LHCN-M2 (cell line): ENCODE data around the gene GTF2I. TPM values are rescaled to one million over a fixed set of nuclear protein-coding genes. Genes with fewer than 3 reads are reported as not detected.
A peak's percentile ranks its signal among the peaks of the same experiment; 100 is the strongest.
"Not testable (repeated sequence)": the region's sequence is repeated elsewhere in the genome, so short reads cannot be mapped to it uniquely, and the experiment has no call there.

Source experiments
- DNase-seq: peaks from one replicate; pipeline ENCODE4 v3.0.0-alpha.2; 2012; ENCODE audit warnings: low read depth
- polyA plus RNA-seq: library from polyadenylated mRNA; unstranded; fragments of >200 nt; gene quantifications from one replicate; pipeline ENCODE4 v1.2.1, GENCODE V29; 2012; ENCODE audit warnings: missing spikeins
- total RNA-seq: library from RNA; depleted of rRNA; stranded (reverse); fragments of >200 nt; gene quantifications from 2 replicates; pipeline ENCODE4 v1.2.3, GENCODE V29; 2014; rRNA removed

GTF2I gene
- 144 and 180 TPM in 2 replicates for total RNA-seq
- 76.2 TPM for polyA plus RNA-seq

DNA sequence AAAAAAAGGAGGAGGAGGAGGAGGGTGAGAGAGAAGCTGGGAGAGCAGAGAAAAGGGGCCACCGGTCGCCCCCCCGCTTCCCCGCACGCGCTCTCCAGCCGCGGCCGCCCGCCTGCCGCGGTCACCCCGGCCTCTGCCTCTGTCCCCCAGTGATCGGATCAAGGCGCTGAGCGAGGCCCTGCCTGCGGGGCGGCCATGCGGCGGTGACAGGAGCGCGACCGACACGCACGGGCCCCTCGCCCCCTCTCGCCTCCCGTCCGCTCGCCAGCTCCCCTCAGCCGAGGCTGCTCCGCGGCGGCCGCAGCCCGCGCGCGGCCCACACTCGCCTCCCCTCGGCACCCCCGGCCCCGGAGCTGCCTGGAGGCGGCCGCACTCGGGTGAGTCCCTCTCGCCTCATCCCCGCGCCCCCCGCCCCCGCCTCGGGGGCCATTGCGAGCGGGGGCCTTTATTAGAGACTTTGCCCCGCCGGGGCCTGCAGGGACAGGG is at the start of gene GTF2I:
Gene GTF2I (plus strand): TSS at position 27 of the 486 bp plus-strand sequence. CDS start 31,411 bp downstream, outside the sequence.
- DNase-seq, result no peak

DNA sequence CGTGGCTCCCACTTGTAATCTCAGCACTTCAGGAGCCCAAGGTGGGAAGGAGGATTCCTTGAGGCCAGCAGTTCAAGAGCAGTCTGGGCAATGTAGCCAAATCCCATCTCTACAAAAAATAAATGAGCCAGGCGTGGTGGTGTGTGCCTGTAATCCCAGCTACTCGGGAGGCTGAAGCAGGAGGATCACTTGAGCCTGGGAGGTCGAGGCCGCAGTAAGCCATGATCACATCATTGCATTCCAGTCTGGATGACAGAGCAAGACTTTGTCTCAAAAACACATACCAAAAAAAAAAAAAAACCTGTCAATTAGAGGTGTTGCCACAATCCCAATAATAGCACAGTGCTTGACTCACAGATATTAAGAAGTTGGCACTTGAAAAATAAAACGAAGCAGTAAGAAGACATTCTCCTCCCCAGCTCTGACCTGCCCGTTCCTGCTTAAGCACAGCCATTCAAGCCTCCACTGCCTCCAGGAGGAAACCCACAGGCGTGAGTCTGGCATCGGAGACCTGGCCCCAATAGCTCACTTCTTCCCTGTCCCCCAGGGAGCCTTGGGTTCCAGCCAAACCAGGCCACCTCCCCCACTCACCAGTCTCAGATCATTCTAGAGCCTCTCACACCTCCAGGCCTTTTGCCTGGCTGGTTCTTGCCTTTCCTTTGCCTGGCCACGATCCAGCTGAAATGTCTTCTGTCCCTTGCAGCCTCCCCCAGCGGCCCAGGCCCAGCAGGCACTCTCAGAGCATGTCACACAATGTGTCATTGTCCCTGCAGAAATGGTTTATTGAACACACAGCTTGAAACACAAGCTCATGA is 45.3 kb upstream of the GTF2I start:
- DNase-seq, result no peak

DNA sequence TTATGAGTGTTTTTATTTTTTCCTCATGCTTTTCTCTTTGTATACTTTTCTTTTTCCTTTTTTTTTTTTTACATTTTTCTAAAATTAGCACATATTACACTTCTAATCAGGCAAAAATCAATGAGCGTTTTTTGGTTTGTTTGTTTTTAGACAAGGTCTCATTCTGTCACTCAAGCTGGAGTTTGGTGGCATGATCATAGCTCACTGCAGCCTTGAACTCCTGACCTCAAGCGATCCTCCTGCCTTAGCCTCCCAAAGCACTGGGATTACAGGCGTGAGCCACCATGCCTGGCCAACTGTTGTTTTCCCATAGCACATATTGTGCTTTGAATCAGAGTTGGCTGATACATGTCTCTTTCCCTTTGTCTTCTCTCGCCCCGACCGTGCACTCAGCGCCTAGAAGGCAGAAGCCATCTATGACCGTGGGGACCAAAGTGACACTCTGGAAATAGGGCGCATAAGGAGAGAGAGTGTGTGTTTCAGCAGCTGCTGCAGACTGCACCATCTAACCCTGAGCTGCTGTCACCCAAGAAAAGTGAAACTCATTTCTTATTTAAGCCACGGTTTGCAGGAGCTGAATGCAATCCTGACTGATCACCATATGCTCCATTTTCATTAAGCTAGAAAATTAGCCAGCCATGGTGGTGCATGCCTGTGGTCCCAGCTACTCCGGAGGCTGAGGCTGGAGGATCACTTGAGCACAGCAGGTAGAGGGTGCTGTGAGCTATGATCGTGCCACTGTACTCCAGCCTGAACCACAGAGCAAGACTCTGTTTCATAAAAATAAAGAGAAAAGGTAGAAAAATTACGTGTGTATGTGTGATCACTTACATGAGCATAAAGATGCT is 41.4 kb upstream of the GTF2I start:
- no peak for DNase-seq

DNA sequence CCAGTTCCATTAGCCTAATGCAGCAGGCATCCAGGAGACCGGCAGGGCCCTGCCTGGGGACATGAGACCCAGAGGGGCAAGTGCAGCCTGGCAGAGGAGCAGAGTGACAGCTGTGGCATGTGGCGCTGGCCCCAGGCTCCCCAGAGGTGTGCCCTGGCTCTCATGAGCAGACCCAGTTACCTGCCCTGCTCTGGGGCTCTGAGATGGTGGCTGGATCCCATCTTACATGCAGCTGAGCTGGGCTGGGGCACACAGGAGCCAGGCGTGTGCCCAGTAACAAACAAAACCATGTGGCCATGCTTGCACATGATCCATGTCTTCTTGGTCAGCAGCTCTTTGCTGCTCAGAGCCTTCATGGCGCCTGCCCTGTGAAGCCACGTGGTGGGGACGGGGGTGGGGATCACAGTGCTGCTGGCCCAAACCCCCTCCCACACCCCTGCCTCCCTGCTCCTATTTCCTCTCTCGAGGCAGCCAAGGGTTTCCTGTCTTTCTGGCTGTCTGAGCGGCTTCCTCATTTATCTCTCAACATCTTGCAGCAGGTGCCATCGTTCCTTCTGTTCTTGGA is 40.3 kb upstream of the GTF2I start:
- no peak for DNase-seq

DNA sequence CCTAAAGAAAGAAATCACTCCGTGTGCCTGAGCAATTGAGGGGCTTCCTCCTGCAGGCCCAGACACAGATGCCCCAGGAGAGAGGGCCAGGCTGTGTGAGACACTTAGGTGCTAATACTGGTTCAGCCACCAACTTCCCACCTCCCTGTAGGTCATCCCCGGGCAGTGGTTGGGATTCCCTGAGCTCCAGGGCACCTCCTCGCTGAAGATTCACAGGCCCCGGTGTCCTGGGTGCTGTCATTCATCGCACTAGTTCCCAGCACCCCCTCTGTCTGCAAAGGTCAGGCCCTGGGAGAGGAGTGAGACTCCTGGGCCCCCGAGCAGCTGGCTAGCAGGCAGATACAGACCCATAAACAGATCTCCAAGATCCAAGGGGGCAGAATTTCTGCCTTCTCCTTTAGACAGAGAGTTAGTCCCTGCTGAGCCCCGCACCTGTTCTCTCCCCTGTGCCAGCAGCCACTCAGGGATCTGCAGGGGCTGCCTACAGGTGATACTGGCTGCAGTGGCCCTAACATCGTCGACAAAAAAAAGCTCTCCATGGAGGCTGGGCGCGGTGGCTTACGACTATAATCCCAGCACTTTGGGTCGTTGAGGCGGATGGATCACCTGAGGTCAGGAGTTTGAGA is 38.2 kb upstream of the GTF2I start:
- no peak for DNase-seq

- no peak for DNase-seq
Observed at GRCh38 chr7:74622228-74622749, 35.2 kb upstream of the GTF2I start.

- no peak for DNase-seq
Observed at GRCh38 chr7:74623135-74623534, 34.4 kb upstream of the GTF2I start.

DNA sequence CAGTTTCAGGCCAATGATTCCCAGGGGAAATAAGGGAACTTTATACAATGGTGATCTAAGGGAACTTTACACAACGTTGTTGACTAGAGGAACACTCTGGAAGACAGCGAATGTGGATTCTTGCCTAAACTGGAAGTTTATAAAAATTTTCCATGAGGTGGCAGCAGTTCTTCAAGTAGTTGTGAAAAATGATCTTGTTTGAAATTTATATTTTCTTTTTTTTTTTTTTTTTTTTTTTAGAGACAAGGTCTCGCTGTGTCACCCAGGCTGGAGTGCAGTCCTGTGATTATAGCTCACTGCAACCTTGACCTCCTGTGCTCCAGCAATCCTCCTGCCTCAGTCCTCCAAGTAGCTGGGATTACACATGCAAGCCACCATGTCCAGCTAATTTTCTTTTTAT is 32.1 kb upstream of the GTF2I start:
- peak; percentile 77 for DNase-seq

- DNase-seq, result peak; percentile 95
Observed at GRCh38 chr7:74627661-74628411, 29.7 kb upstream of the GTF2I start.

- DNase-seq, result no peak
Observed at GRCh38 chr7:74632505-74632904, 25.0 kb upstream of the GTF2I start.

DNA sequence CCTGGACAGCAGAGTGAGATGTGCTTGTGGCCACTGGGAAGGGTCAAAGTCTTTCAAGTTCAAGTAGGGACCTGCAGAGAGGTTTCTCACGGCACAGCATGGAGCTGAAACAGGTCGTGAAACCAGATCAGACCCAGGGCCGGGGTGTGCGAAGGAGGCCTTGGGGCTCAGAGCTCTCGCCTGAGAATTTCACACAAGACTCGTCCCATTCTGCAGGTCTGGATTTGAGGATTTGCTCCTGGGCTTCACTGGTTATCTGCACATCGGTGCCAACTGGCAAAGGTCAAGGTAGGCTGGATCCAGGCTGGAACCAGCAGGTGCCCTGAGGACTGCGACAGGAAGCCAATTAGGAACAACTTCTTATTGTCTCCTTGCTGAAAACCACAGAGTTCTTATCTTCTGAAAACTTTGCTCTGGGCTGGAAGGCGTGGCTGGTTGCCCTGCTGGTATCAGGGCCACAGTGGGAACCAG is 24.0 kb upstream of the GTF2I start:
- no peak for DNase-seq

GRCh38 chr7:74637745-74638144 is 19.8 kb upstream of the GTF2I start:
- DNase-seq, result no peak

DNA sequence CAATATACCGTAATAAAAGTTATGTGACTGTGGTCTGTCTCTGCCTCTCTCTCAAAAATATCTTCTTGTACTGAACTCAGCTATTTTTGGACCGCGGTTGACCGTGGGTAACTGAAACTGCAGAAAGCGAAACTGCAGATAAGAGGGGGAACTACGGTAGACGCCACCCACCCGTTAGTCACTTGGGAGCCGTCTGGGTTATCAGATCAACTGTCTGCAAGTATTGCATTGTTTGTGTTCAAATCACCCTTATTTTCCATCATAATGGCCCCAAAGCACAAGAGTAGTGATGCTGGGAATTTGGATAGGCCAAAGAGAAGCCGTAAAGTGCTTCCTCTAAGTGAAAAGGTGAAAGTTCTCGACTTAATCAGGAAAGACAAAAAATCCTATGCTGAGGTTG is 7.5 kb upstream of the GTF2I start:
- DNase-seq, result peak; percentile 55

DNA sequence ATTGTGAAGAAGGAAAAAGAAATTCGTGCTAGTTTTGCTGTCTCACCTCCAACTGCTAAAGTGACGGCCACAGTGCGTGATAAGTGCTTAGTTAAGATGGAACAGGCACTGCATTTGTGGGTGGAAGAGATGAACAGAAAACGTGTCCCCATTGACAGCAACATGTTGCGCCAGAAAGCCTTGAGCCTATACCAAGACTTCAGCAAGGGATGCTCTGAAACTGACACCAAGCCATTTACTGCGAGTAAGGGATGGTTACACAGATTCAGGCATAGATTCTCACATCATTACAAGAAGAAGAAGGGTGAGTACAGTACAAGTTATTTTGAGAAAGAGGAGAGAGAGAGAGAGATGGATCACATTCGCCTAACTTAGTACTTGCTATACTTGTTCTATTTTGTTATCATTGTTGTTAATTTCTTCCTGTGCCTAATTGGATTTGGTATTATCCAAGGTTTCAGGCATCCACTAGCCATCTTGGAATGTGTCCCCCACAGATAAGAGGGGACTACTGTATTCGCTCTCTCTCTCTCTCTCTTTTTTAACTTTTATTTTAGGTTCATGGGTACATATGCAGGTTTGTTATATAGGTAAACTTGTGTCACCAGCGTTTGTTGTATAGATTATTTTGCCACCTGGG is 6.9 kb upstream of the GTF2I start:
- DNase-seq, result not testable (repeated sequence)

DNA sequence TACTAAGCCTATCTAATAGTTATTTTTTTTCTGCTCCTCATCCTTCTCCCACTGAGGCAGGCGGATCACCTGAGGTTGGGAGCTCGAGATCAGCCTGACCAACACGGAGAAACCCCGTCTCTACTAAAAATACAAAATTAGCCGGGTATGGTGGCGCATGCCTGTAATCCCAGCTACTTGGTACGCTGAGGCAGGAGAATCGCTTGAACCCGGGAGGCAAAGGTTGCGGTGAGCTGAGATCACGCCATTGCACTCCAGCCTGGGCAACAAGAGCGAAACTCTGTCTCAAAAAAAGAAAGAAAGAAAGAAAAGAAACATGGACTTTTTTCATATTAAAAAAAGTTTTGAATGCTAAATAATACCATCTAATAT is 6.4 kb upstream of the GTF2I start:
- DNase-seq, result not testable (repeated sequence)

- no peak for DNase-seq
Observed at GRCh38 chr7:74653686-74654181, 3.8 kb upstream of the GTF2I start.

DNA sequence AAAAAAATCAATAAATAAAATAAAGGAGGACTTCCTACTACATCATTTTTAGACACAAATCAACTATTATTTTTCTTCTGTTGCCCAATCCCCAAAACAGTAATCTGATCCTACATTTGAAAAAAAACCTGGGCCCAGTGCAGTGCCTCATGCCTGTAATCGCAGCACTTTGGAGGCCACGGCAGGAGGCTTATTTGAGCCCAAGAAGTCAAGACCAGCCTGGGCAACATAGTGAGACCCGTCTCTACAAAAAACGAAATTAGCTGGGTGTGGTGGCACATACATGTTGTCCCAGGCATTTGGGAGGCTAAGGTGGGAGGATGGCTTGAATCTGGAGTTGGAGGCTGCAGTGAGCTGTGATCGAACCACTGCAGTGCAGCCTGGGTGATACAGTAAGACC is 2.7 kb upstream of the GTF2I start:
- DNase-seq, result no peak

GRCh38 chr7:74655324-74655723 is 2.2 kb upstream of the GTF2I start:
- no peak for DNase-seq

DNA sequence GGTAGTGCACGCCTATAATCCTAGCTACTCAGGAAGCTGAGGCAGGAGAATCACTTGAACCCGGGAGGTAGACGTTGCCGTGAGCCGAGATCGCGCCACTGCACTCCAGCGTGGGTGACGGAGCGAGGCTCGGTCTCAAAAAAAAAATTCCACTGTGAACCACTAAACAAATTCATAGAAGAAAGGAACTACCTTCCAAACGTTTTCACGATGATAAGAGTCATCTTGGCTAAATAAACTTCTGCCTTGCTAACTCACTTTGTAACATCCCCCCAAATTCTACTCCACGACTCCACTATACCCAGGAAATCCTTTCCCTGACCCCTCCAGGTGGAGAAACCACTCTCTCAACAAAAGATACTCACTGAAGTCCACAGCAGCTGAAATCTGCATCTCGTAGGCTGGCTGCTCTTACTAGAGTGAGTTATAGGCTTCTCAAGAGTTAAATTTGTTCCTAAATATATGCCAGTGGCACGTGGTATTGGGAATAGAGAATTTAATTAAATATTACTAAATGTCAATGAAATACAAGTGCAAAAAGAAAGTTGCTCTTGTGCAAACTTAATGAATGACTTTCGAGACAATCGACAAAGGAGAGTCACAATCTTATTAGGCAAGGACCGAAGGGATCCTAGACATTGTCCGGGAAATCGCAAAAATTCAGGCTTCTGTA is 1.6 kb upstream of the GTF2I start:
- peak; percentile 19 for DNase-seq
